DOHH2 (cell line): ENCODE results near the gene HTRA3.
"Not testable (repeated sequence)": the region's sequence is repeated elsewhere in the genome, so short reads cannot be mapped to it uniquely, and the experiment has no call there.

Experiments
- H3F3A ChIP-seq: fragments of 200-600 bp; sonication (generic), shearing (Covaris generic); 2 replicates; pipeline ENCODE4 v1.6.0; 2016; ENCODE audit warnings: antibody characterized with exemption, mild to moderate bottlenecking; ENCODE audit not compliant: control insufficient read depth, insufficient read depth
- H3K27ac ChIP-seq: fragments of 200-600 bp; sonication (generic); 2 replicates; pipeline ENCODE4 v1.5.1; 2014; ENCODE audit warnings: low read depth, mild to moderate bottlenecking, low read length, moderate library complexity
- H3K27me3 ChIP-seq: fragments of 200-600 bp; sonication (generic); 2 replicates; pipeline ENCODE4 v1.6.1; 2014; ENCODE audit warnings: mild to moderate bottlenecking, low read length, mixed read lengths; ENCODE audit not compliant: control insufficient read depth
- H3K36me3 ChIP-seq: fragments of 200-600 bp; sonication (generic); 2 replicates; pipeline ENCODE4 v1.6.1; 2014; ENCODE audit warnings: mild to moderate bottlenecking, low read length, moderate library complexity, mixed read lengths; ENCODE audit not compliant: control insufficient read depth
- H3K4me1 ChIP-seq: fragments of 200-600 bp; sonication (generic); 2 replicates; pipeline ENCODE4 v1.6.1; 2014; ENCODE audit warnings: mild to moderate bottlenecking, low read length, mixed read lengths; ENCODE audit not compliant: control insufficient read depth
- H3K4me2 ChIP-seq: fragments of 200-600 bp; sonication (generic); 2 replicates; pipeline ENCODE4 v1.6.0; 2014; ENCODE audit warnings: mild to moderate bottlenecking, low read length, moderate library complexity
- H3K4me3 ChIP-seq: fragments of 200-600 bp; sonication (generic); 2 replicates; pipeline ENCODE4 v1.5.1; 2014; ENCODE audit warnings: mild to moderate bottlenecking, low read length, mixed read lengths
- H3K79me2 ChIP-seq: fragments of 200-600 bp; sonication (generic); 2 replicates; pipeline ENCODE4 v1.6.1; 2014; ENCODE audit warnings: mild to moderate bottlenecking, low read length, mixed read lengths; ENCODE audit not compliant: control insufficient read depth
- H3K9me2 ChIP-seq: fragments of 200-600 bp; sonication (generic); replicated peaks from 2 replicates; pipeline ENCODE4 v1.6.1; 2014; ENCODE audit warnings: mild to moderate bottlenecking, low read length, mixed read lengths; ENCODE audit not compliant: control insufficient read depth
- H3K9me3 ChIP-seq: fragments of 200-600 bp; sonication (generic); 2 replicates; pipeline ENCODE4 v1.6.1; 2014; ENCODE audit warnings: antibody characterized with exemption, low read length, mixed read lengths; ENCODE audit not compliant: control insufficient read depth, insufficient read depth
- H4K20me1 ChIP-seq: fragments of 200-600 bp; sonication (generic); 2 replicates; pipeline ENCODE4 v1.6.0; 2014; ENCODE audit warnings: low read depth, mild to moderate bottlenecking, antibody characterized with exemption, low read length, moderate library complexity; ENCODE audit not compliant: control insufficient read depth, insufficient read depth
- CTCF ChIP-seq: fragments of 200-600 bp; sonication (generic); IDR thresholded peaks from one replicate; pipeline ENCODE4 v1.5.1; 2014; ENCODE audit warnings: antibody characterized with exemption, mild to moderate bottlenecking, low read depth, low read length; ENCODE audit not compliant: poor library complexity, severe bottlenecking
- EZH2phosphoT487 ChIP-seq: fragments of 200-600 bp; sonication (generic); IDR thresholded peaks from 2 replicates; pipeline ENCODE4 v1.6.1; 2017; ENCODE audit warnings: borderline replicate concordance, mild to moderate bottlenecking, antibody characterized with exemption, low read length, moderate library complexity, mixed read lengths

The HTRA3 gene

GRCh38 chr4:8336412-8337075 is 67.0 kb downstream of the HTRA3 start:
- no peaks in the 10 kb centered on the region for H3K36me3 ChIP-seq
- no peaks in the 10 kb centered on the region for H3K27me3 ChIP-seq
- no peak overlapping the region for H3K4me2 ChIP-seq
- no peak for TF ChIP-seq CTCF
- TF ChIP-seq EZH2phosphoT487, result no peak
- H3K27ac ChIP-seq, result no peak overlapping the region
- H3K79me2 ChIP-seq, result no peaks in the 10 kb centered on the region
- peaks cover 15% of the 10 kb centered on the region for H3K9me3 ChIP-seq
- no peaks in the 10 kb centered on the region for H3F3A ChIP-seq
- no peak overlapping the region for H3K4me3 ChIP-seq
- no peaks in the 10 kb centered on the region for H4K20me1 ChIP-seq
- peaks cover 10% of the 10 kb centered on the region for H3K4me1 ChIP-seq
- H3K9me2 ChIP-seq, result no peaks in the 10 kb centered on the region

- Histone ChIP-seq H3K4me3 (no peak overlapping the region), H3K27ac (no peak overlapping the region), H3K4me2 (no peak overlapping the region), H3K4me1 (peaks cover 10% of the 10 kb centered on the region), H3K27me3 (no peaks in the 10 kb centered on the region), H3K9me3 (peaks cover 15% of the 10 kb centered on the region), H3K36me3 (no peaks in the 10 kb centered on the region), H3F3A (no peaks in the 10 kb centered on the region), H3K9me2 (no peaks in the 10 kb centered on the region), H4K20me1 (no peaks in the 10 kb centered on the region), H3K79me2 (no peaks in the 10 kb centered on the region)
- TF ChIP-seq EZH2phosphoT487 (no peak), CTCF (no peak)
Measured at GRCh38 chr4:8338351-8338961, 68.9 kb downstream of the HTRA3 start.

GRCh38 chr4:8340781-8341241 is 71.3 kb downstream of the HTRA3 start:
- no peaks in the 10 kb centered on the region for H3K27me3 ChIP-seq
- H3K9me2 ChIP-seq, result no peaks in the 10 kb centered on the region
- no peaks in the 10 kb centered on the region for H3F3A ChIP-seq
- H3K4me2 ChIP-seq, result no peak overlapping the region
- H4K20me1 ChIP-seq, result no peaks in the 10 kb centered on the region
- H3K4me3 ChIP-seq, result no peak overlapping the region
- no peak overlapping the region for H3K27ac ChIP-seq
- peaks cover 10% of the 10 kb centered on the region for H3K9me3 ChIP-seq
- peaks cover 10% of the 10 kb centered on the region for H3K4me1 ChIP-seq
- no peaks in the 10 kb centered on the region for H3K79me2 ChIP-seq
- no peaks in the 10 kb centered on the region for H3K36me3 ChIP-seq
- TF ChIP-seq CTCF (no peak), EZH2phosphoT487 (no peak)

- H3K4me2 ChIP-seq, H3F3A ChIP-seq, H4K20me1 ChIP-seq, H3K27ac ChIP-seq, H3K36me3 ChIP-seq, H3K9me3 ChIP-seq, H3K9me2 ChIP-seq, H3K27me3 ChIP-seq, H3K79me2 ChIP-seq, H3K4me3 ChIP-seq: not testable (repeated sequence)
- peaks cover 10% of the 10 kb centered on the region for H3K4me1 ChIP-seq
Measured at GRCh38 chr4:8341281-8341680, 71.7 kb downstream of the HTRA3 start.
